T-helper 22 cell (primary cell): Measurements from ENCODE around the gene PSMC5.
A peak's percentile ranks its signal among the peaks of the same experiment; 100 is the strongest.
"Not testable (repeated sequence)": the region's sequence is repeated elsewhere in the genome, so short reads cannot be mapped to it uniquely, and the experiment has no call there.

Experiments
- DNase-seq: peaks from one replicate; pipeline ENCODE4 v3.0.0-alpha.2; 2020; ENCODE audit warnings: low read depth

The PSMC5 gene

GRCh38 chr17:63838631-63839171, 11.5 kb downstream of the PSMC5 start:
- DNase-seq = no peak

DNA sequence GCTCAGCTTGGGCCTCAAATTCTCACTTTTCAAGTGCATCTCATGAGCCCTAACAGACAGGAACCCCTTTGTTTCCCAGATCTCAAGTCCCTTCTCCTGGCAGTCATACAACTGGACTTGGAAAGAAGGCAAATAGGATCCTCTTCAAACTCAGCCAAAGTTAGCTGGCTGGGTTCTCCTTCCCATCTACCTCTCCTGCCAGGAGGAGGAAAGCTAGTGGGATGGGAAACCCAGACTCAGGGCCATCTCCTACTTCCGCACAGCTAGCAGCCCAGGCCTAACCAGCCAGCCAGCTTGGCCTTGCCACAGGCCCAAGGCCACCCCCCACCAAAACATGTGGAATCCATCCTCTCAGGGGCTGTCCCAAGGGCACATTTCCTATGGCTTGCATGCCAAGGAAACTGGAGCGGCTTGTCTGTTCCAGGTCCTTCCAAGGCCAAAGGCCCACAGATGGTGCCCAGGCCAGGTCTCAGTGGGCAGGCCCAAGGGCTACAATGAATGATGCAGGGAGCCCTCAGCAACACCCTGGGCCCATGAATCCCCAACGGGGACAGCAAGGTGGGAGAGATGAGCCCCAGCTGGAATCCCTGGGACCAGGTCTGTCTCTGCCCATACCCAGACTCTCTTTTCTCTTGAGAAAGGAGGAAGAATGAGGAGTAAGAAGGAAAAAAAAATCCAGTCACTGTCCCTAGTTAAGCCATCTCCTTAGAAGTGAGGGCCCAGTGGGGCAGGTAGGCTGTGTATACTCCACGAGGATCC, 13.5 kb downstream of the PSMC5 start:
- no peak for DNase-seq

- no peak for DNase-seq
Measured at GRCh38 chr17:63841350-63842172, 14.3 kb downstream of the PSMC5 start.

- no peak for DNase-seq
Measured at GRCh38 chr17:63842173-63842539, 14.9 kb downstream of the PSMC5 start.

DNA sequence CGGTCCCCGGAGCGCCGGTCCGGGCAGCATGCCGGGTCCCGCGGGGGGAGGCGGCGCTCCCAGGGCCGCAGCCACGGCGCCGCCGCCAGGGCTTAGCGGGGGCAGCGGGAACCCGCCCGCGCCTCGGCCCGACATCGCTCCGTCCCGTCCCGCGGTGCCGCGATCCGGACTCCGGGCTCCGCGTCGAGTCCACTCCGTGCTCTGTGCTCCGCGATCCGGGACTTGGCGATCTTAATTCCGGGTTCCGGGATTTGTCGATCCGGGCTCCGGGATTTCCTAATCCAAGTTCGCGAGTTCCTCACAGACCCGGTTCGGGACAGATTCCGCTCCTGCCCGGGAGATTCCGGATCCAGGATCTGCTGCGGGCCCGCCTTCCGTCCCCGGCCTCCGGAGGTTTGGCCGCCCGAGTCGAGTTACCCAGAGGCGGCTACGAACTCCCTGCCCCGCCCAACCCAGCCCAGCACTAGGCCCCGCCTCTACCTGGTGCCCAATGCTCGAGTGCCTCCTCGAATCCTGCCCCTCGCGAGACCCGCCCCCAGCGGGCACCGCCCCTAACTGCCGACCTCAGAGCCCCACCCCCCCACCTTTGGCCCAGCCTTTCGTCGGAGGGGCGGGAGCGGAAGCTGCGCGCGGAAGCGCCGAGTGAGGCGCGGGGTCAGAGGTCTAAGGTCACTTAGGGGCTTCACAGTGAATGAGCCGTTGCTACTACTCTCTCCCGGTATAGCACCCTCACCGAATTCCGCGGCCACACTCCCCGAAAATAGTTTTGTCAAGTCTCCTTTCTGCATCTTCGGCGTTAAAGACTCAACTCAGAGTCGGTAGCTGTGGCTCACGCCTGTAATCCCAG, 15.5 kb downstream of the PSMC5 start, which contains the start of gene SMARCD2:
SMARCD2 (minus strand) TSS at position 146 of the 847 bp plus-strand sequence; CDS start at position 135, 11 bp downstream.
- peak; percentile 98 for DNase-seq

DNA sequence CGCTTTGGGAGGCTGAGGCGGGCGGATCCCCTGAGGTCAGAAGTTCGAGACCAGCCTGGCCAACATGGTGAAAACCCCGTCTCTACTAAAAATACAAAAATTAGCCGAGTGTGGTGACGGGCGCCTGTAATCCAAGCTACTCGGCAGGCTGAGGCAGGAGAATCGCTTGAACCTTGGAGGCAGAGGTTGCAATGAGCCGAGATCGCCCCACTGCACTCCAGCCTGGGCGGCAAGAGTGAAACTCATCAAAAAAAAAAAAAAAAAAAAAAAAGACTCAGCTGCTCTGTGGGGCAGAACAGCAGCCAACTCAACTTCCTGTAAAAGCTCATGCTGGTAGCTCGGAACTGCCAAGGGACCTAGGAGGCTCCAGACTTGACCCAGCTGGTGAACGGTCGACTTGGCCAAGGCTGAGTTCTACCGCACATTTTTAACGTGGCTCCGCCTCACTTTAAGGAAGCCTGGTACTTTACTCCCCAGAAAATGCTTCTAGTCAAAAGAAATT, 16.2 kb downstream of the PSMC5 start:
- DNase-seq = not testable (repeated sequence)

DNA sequence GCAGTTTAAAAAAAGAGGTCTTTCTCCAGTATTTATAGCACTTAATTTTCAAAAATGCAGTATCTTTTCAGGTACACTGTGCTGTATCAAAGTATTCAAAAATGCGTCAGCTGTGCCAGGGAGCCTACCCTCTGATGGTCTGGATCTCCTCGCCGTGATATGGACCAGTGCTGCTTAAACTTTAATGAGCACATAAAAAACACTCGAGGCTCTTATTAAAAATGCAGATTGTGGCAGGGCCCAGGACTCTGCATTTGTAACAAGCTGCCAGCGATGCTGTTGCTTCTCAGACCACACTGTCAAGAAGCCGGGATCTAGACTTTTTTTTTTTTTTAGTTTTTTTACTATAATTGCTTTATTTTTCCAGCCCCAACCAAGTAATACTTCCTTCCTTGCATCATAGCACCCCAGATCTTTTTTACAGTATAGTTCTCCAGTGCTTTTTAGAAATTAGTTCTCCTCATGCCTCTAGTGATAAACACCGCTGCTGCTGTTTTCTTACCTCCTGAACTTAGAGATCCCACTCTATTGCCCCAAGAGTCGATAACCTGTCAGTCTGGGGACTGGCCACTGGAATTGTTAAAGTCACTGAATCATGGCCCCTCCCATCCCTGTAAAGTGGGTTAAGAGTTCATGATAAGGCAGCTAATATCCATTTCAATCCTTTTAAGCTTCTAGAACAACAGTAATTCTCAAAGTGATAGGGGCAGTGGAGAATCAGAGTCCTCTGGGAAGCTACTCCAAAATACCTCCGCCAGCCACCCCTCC, 16.9 kb downstream of the PSMC5 start:
- no peak for DNase-seq

GRCh38 chr17:63845509-63845908, 18.3 kb downstream of the PSMC5 start:
- DNase-seq = no peak

- no peak for DNase-seq
Measured at GRCh38 chr17:63847525-63848249, 20.5 kb downstream of the PSMC5 start.

- peak; percentile 84 for DNase-seq
Measured at GRCh38 chr17:63848834-63849689, 21.8 kb downstream of the PSMC5 start.

DNA sequence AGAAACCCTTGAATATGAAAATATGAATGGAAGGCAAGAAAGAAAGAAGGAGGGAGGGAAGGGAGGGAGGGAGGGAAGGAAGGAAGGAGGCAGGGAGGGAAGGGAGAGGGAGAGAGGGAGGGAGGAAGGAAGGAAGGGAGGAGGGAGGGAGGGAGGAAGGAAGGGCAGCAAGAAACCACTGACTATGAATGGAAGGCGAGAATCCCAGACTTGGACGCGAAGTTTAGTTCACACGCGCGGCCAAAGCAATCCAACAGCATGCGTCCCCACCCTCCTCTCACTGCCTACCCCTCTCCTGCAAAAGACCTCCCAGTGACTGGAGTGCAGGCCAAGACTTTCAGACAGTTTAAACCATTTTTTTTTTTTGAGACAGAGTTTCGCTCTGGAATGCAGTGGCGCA, 23.2 kb downstream of the PSMC5 start:
- no peak for DNase-seq

DNA sequence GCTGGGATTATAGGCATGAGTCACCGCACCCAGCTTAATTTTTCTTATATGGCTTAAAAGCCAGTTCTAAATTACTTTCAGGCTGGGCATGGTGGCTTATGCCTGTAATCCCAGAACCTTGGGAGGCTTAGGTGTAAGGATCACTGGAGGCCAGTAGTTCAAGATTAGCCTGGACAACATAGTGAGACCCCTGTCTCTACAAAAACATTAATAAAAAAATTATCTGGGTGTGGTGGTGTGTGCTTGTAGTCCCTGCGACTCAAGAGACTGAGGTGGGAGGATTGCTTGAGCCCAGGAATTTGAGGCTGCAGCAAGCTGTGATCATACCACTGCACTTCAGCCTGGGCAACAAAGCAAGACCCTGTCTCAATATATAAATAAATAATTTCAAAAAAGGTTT, 26.0 kb downstream of the PSMC5 start:
- DNase-seq = no peak

GRCh38 chr17:63854709-63855108, 27.5 kb downstream of the PSMC5 start:
- no peak for DNase-seq

DNA sequence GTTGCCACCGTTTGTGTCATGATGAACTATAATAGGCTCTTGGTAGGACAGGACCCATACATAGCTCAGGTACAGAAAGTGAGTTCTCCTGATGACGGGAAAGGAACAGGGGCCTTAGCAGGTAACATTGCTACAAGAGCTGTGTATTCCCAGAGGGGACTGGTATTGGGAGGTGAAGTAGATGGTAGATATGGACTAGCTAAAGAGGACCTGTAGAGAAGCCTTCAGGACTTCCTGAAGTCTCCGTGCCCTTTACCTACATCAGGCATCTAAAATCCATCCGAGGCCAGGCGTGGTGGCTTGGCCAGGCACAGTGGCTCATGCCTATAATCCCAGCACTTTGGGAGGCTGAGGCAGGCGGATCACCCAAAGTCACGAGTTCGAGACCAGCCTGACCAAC, 28.0 kb downstream of the PSMC5 start:
- no peak for DNase-seq

- DNase-seq = not testable (repeated sequence)
Measured at GRCh38 chr17:63856425-63856824, 29.2 kb downstream of the PSMC5 start.

DNA sequence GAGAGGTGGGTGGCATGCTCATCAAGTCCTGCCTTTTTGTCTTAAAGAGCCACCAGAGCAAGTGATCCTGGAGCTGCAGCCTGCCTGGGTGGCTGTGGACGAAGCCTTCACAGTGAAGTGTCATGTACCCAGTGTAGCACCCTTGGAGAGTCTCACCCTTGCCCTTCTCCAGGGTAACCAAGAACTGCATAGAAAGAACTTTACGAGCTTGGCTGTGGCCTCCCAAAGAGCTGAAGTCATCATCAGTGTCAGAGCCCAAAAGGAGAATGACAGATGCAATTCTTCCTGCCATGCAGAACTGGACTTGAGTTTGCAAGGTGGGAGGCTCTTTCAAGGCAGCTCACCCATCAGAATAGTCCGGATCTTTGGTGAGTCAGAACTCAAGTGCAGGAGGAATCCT, 32.0 kb downstream of the PSMC5 start:
- no peak for DNase-seq

GRCh38 chr17:63866625-63867024, 39.4 kb downstream of the PSMC5 start:
- DNase-seq = not testable (repeated sequence)

- not testable (repeated sequence) for DNase-seq
Measured at GRCh38 chr17:63869491-63870291, 42.5 kb downstream of the PSMC5 start.

DNA sequence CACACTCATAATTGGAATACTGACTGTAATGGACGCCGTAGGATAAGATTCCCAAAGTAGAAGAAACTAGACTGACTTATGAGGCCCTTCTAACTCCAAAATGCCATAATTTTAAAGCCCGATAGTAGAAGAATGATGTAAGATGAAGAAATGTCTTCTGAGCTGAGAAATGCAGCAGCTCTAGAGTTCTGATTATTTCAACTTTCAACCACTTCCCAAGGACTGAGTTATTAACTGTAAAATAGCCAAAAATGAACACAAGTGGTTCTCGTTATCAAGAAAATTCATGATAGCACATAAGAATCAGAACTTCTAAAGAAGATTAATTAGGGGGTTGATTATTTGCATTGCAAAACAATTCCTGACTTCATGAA, 43.0 kb downstream of the PSMC5 start:
- not testable (repeated sequence) for DNase-seq
